GM21717 (cell line): Measurements from ENCODE around the gene MOV10.
"Not testable (repeated sequence)": the region's sequence is repeated elsewhere in the genome, so short reads cannot be mapped to it uniquely, and the experiment has no call there.

ENCODE experiments used
- ATAC-seq: cut with Tn5 transposase; IDR thresholded peaks from one replicate; pipeline ENCODE4 v1.9.1; 2021; ENCODE audit warnings: mild to moderate bottlenecking, moderate library complexity; ENCODE audit not compliant: unreplicated experiment

MOV10 gene

GRCh38 chr1:112711670-112712069, 37.2 kb downstream of the MOV10 start:
- ATAC-seq = no peak

DNA sequence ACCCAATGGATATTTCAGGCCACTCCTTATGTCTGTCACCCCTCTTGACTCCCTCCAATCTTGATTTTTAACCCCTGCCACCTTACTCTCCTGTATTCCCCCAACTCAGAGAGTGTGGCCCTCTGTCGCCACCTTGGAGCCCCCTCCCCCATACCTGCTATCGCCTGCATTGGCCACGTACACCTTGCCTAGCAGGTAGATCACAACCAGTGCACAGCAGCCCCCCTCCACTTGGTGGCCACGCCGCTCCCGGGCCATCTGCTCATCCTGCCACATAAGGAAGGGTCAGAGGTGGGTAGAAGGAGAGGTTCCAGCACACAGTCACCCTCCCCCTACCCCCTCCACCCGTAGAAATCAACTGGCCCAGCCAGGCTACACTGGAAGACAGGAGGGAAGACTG, 37.7 kb downstream of the MOV10 start:
- no peak for ATAC-seq

DNA sequence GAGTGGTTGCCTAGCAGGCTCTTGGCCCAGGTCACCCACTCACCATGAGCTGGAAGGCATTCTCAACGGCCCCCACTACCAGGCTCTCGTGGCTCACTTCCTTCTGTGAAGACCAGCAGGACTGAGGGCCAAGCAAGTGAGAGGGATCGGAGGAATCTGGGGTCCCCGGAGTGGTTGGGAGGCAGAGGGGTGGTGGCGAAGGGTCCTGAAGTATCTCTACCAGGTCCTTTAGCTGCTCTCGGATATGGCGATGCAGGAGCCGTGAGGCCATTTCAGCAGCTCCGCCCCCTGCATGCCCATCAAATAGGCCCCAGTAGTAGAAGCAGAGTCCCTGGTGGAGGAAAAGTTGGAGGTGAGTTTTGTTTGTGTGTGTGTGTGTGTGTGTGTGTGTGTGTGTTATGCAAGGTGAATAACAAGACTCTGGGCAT, 38.3 kb downstream of the MOV10 start:
- no peak for ATAC-seq

- no peak for ATAC-seq
These were observed 39.2 kb downstream of the MOV10 start for GRCh38 chr1:112713466-112714312.

DNA sequence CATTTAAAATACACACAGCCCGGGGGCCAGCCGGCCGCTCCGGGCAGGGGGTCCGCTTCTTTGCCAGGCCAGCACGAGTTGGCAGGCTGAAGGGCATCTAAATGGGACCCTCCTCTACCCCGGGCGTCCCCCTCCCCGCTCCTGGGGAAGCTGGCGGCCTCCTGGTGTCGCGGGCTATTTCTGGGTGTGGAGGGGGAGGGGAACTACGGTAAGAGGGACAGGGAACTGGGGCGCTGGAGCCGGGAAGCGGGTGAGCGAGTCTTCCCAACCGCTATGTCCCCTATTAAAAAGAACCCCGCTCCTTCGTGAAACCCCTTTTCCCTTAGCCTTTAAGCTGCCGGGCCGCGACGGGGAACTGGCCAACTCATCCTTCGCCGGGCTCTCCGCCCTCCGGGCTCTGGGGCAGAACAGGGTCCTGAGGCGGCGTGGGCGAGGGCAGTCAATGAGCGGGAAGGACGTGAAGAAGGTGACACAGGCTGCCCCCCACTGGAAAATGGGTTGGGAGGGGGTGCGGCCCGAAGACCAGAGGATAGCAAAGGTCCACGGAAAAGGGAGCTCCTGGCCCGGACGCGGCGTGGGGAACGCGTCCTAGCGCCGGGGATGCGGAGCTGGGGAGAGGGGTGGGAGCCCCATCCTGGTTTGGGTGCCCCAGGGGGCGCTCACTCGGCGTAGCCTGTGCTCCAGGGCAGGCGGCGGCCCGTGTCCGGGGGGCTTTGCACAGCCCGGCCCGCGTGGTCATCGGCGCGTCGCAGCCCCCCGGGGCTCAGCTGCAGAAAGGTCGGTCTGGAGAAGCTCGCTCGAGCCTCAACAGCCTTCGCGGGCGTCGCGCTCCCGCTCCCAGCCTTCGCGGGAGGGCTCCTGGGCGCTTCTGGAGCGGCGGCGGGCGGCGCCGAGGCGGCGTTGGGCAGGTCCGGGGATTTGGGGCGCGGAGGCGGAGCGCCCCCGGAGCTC, 40.1 kb downstream of the MOV10 start:
- ATAC-seq = peak; percentile 19

DNA sequence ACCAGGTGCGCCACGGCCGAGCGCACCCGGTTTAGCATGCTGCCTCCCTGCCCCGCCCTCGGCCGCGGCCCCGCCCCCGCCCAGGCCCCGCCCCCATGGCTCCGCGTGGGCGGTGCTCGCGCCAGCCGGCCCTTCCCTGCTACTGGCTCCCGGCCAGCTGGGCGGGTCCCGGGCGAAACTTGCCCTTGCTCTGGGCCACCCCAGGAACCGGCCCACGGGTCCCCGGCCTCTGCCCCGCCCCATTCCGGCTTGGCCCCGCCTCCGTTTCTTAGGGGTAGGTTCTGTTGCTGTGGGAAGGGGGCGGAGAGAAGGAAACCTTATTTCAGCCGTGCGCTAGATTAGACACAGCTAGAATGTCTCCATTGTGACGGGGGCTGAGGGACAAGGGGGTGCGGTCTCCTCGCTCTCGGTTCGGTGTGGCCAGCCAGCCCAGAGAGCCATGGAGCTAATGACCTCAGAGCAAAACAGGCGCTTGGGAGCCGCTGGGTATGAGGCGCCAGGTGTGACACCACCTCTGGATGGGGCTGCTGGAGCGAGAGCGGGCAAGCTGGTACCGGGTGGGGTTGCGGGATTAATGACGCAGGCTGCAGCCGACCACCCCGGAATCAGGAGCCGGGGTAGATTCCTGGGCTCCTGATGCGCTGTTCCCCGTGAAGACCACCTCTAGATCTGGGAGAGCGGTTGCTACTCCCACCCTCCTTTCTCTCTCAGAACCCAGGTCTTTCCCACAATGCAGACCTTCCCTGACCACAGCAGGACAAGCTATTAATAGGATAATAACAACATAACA, 41.0 kb downstream of the MOV10 start, which contains the start of gene PPM1J:
Gene PPM1J (minus strand): TSS at position 69 of the 790 bp plus-strand sequence. CDS start 31 bp downstream, at position 38.
- ATAC-seq = peak; percentile 75

DNA sequence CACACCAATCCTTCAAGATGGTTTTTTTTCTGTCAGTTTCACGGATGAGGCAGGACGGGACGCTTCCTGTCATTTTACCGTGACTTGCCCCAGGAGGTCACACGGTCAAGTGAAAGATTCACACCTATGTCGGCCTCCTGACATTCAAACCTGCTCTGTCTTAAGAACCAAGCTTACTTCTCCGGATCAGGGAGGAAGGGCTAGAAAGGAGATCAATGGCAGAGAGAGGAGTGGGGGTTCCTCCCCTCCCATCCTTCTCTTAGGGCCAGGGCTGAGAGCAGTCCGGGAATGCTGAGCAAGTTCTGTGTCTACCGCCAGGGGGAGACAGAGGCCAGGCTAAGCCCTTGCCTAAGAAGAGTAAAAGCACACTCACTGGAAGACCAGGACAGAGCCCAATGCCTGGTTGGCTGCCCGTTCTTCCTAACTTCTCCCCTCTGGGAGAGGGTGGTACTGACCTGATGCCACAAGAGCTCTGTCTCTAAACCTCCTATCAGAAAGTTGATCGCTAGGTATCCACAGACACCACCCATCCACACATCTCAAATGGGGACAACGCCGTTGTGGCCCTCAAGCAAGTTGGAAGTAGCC, 41.8 kb downstream of the MOV10 start:
- no peak for ATAC-seq

GRCh38 chr1:112717263-112717873, 42.9 kb downstream of the MOV10 start:
- no peak for ATAC-seq

GRCh38 chr1:112718691-112719418, 44.4 kb downstream of the MOV10 start:
- ATAC-seq = no peak

DNA sequence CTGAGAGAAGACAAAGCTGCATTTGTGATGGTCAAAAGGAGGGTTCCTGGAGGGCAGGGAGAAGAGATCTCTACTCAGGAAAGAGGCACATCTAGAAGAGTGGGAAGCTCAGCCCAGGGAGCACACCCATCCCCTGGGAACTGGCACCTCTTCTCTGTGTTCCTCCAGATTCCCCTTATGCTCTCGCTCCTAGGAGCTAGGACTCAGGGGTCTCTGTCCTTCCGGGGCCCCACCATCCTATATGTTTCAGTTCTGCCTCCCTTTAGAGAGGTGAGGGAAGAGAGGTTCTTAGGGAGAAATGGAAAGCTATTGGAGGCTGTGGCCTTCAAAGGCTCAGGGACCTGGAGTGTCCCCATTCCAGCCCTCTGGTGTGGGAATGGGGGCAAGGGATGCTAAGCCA, 45.2 kb downstream of the MOV10 start:
- ATAC-seq = no peak

GRCh38 chr1:112720800-112721199, 46.3 kb downstream of the MOV10 start:
- no peak for ATAC-seq

DNA sequence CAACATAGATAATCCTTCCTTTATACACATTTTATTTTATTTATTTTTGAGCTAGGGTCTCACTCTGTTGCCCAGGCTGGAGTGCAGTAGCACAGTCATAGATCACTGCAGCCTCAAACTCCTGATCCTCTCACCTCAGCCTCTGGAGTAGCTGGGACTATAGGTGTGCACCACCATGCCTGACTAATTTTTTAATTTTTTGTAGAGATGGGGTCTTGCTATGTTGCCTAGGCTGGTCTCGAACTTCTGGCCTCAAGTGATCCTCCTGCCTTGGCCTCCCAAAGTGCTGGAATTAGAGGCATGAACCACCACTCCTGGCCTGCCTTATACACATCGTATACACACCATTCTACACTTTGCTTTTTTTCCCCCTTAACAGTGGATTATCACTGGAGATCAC, 46.8 kb downstream of the MOV10 start:
- ATAC-seq = not testable (repeated sequence)

GRCh38 chr1:112721966-112722524, 47.6 kb downstream of the MOV10 start:
- ATAC-seq = no peak

DNA sequence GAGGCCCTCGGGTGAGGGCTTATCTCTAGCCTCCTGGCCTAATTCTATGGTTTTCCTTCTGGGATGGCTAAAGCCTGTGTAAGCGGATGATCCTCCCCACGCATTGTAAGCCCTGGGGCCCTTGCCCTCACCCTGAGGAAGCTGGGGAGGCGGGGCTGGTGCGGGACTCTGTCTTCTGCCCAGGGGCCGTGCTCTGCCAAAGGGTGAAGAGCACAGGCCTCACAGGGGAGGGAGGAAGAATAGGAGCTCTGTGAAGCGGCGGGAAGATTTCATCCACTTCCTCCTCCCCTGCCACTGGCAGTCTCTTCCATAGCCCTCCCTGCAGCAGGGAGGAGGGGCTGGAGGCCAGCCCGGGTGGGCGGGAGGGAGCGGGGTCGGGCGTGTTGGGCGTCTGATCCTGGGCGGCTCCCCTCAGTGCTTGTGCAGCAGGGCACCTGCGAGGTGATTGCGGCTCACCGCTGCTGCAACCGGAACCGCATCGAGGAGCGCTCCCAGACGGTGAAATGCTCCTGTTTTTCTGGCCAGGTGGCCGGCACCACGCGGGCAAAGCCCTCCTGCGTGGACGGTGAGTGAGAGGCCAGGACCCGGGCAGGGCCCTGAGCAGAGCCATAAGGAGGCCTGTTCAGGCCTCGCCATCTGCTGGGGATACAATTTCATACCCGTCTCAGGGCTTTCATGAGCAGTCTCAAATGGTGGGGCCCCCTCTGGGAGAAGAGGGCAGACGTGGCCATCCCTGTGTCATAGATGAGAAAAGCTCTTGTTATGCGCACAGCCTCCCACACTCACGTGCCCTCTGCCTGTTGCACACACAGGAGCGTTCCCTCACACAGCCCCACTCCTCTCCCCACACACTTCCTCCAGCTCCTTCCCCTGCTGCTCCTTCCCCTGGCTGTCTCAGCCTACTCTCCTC, 48.4 kb downstream of the MOV10 start:
- ATAC-seq = no peak

- no peak for ATAC-seq
These were observed 49.0 kb downstream of the MOV10 start for GRCh38 chr1:112723511-112723839.

DNA sequence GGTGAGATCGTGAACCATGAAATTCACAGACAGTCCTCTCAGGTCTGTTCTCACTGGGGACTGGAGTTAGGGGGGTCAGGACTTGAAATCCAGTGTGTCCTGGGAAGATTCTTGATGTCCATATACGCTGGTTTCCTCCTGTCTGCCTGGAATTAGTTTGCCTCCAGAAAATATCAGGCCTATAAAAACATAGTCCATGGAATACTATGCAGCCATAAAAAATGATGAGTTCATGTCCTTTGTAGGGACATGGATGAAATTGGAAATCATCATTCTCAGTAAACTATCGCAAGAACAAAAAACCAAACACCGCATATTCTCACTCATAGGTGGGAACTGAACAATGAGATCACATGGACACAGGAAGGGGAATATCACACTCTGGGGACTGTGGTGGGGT, 49.8 kb downstream of the MOV10 start:
- ATAC-seq = not testable (repeated sequence)

GRCh38 chr1:112727716-112728115, 53.3 kb downstream of the MOV10 start:
- ATAC-seq = no peak
